ENCODE measurements around the gene SLC12A8.

GRCh38 chr3:125116311-125117080 lies 96.1 kb downstream of the SLC12A8 start:
- no peak for TF ChIP-seq POLR2A (IDR thresholded peaks at IDR 0.05)
- TF ChIP-seq CTCF (IDR thresholded peaks at IDR 0.05): no peak

Data from right lobe of liver (tissue), 4 donors.